Measurements from ENCODE around the gene LRRC55. TPM values are rescaled to one million over a fixed set of nuclear protein-coding genes. Genes with fewer than 3 reads are reported as not detected.

LRRC55 gene
- polyA plus RNA-seq, 1 donor (not counting 4 experiments of a cell fraction or from before 2014, with no cell fraction given): not detected

GRCh38 chr11:57213342-57214097 is 31.8 kb downstream of the LRRC55 start:
- H2AFZ ChIP-seq (ENCODE audit: control insufficient read depth, low read length): no peak overlapping the region
- H3K9me3 ChIP-seq (ENCODE audit: control insufficient read depth, low read depth, low read length): no peaks in the 10 kb centered on the region
- no peak overlapping the region for H3K4me3 ChIP-seq (ENCODE audit: control insufficient read depth in 2 of 3, extremely low read depth in 1 of 3, insufficient read depth in 2 of 3, low read depth in 1 of 3, low read length in 3 of 3)
- no peaks in the 10 kb centered on the region for H3K27me3 ChIP-seq (ENCODE audit: control insufficient read depth, extremely low read depth, insufficient read depth, low read length)
- DNase-seq (ENCODE audit: low read depth, low spot score): no peak
- no peaks in the 10 kb centered on the region for H3K9me1 ChIP-seq (ENCODE audit: control insufficient read depth, extremely low read depth, insufficient read depth, low read length)
- H3K4me1 ChIP-seq (ENCODE audit: control insufficient read depth, extremely low read depth, insufficient read depth, low read length): peaks cover 8% of the 10 kb centered on the region
- no peak for FAIRE-seq
- H3K4me2 ChIP-seq (ENCODE audit: control insufficient read depth, extremely low read depth, insufficient read depth, low read depth, low read length): no peak overlapping the region
- no peaks in the 10 kb centered on the region for H3K79me2 ChIP-seq (ENCODE audit: control insufficient read depth, insufficient read depth, low read length)
- no peaks in the 10 kb centered on the region for H3K36me3 ChIP-seq (ENCODE audit: control insufficient read depth in 2 of 2, extremely low read depth in 1 of 2, insufficient read depth in 2 of 2, low read length in 2 of 2)
- no peak overlapping the region for H3K9ac ChIP-seq (ENCODE audit: control insufficient read depth, extremely low read depth, insufficient read depth, low read length)
- no peak for TF ChIP-seq CTCF (optimal IDR thresholded peaks at IDR 0.05 in 1 of 3, IDR thresholded peaks at IDR 0.05 in 1 of 3, conservative IDR thresholded peaks at IDR 0.05 in 1 of 3; ENCODE audit: extremely low read depth in 1 of 3, insufficient read depth in 2 of 3, low read length in 3 of 3)
- TF ChIP-seq EZH2 (IDR thresholded peaks at IDR 0.05; ENCODE audit: low read length): no peak
- no peaks in the 10 kb centered on the region for H4K20me1 ChIP-seq (ENCODE audit: control insufficient read depth, extremely low read depth, insufficient read depth, low read length)
- dilution Hi-C loops (cut with MboI; ENCODE audit: extremely low pct_ligation_motif_present, low sequenced_read_pairs): no loop called here
- H3K27ac ChIP-seq (ENCODE audit: control insufficient read depth, insufficient read depth, low read length): no peak overlapping the region

- H4K20me1 ChIP-seq (ENCODE audit: control insufficient read depth, extremely low read depth, insufficient read depth, low read length): no peaks in the 10 kb centered on the region
- no peak overlapping the region for H3K27ac ChIP-seq (ENCODE audit: control insufficient read depth, insufficient read depth, low read length)
- DNase-seq (ENCODE audit: low read depth, low spot score) (no peak), FAIRE-seq (no peak)
- dilution Hi-C loops (cut with MboI; ENCODE audit: extremely low pct_ligation_motif_present, low sequenced_read_pairs): no loop called here
- peaks cover 8% of the 10 kb centered on the region for H3K4me1 ChIP-seq (ENCODE audit: control insufficient read depth, extremely low read depth, insufficient read depth, low read length)
- no peaks in the 10 kb centered on the region for H3K79me2 ChIP-seq (ENCODE audit: control insufficient read depth, insufficient read depth, low read length)
- no peaks in the 10 kb centered on the region for H3K9me1 ChIP-seq (ENCODE audit: control insufficient read depth, extremely low read depth, insufficient read depth, low read length)
- H3K27me3 ChIP-seq (ENCODE audit: control insufficient read depth, extremely low read depth, insufficient read depth, low read length): no peaks in the 10 kb centered on the region
- TF ChIP-seq CTCF (optimal IDR thresholded peaks at IDR 0.05 in 1 of 3, IDR thresholded peaks at IDR 0.05 in 1 of 3, conservative IDR thresholded peaks at IDR 0.05 in 1 of 3; ENCODE audit: extremely low read depth in 1 of 3, insufficient read depth in 2 of 3, low read length in 3 of 3) (no peak), EZH2 (IDR thresholded peaks at IDR 0.05; ENCODE audit: low read length) (no peak)
- no peaks in the 10 kb centered on the region for H3K9me3 ChIP-seq (ENCODE audit: control insufficient read depth, low read depth, low read length)
- H3K4me2 ChIP-seq (ENCODE audit: control insufficient read depth, extremely low read depth, insufficient read depth, low read depth, low read length): peak overlapping the region; percentile 0
- no peaks in the 10 kb centered on the region for H3K36me3 ChIP-seq (ENCODE audit: control insufficient read depth in 2 of 2, extremely low read depth in 1 of 2, insufficient read depth in 2 of 2, low read length in 2 of 2)
- H3K9ac ChIP-seq (ENCODE audit: control insufficient read depth, extremely low read depth, insufficient read depth, low read length): no peak overlapping the region
- H2AFZ ChIP-seq (ENCODE audit: control insufficient read depth, low read length): no peak overlapping the region
- H3K4me3 ChIP-seq (ENCODE audit: control insufficient read depth in 2 of 3, extremely low read depth in 1 of 3, insufficient read depth in 2 of 3, low read depth in 1 of 3, low read length in 3 of 3): no peak overlapping the region
Measured at GRCh38 chr11:57214098-57214417, 32.3 kb downstream of the LRRC55 start.

Data from keratinocyte (primary cell).